HEK293 (cell line): ENCODE data around the gene HYAL3.

Source experiments
- IKZF3 ChIP-seq: fragments of 450-650 bp; IDR thresholded peaks from 2 replicates; pipeline ENCODE4 v1.5.0; 2018; ENCODE audit warnings: missing biosample characterization, mild to moderate bottlenecking, missing genetic modification characterization, moderate library complexity
- INSM2 ChIP-seq: fragments of 450-650 bp; formaldehyde crosslinking; IDR thresholded peaks from 2 replicates; pipeline ENCODE4 v1.5.1; 2016; ENCODE audit warnings: missing biosample characterization, missing genetic modification characterization
- KLF7 ChIP-seq: fragments of 450-650 bp; formaldehyde crosslinking; IDR thresholded peaks from 2 replicates; pipeline ENCODE4 v1.5.1; 2016; ENCODE audit warnings: missing biosample characterization, missing genetic modification characterization, borderline replicate concordance
- KLF8 ChIP-seq: fragments of 450-650 bp; formaldehyde crosslinking; IDR thresholded peaks from 2 replicates; pipeline ENCODE4 v1.5.1; 2016; ENCODE audit warnings: missing biosample characterization, missing genetic modification characterization
- PATZ1 ChIP-seq: fragments of 450-650 bp; formaldehyde crosslinking; IDR thresholded peaks from 2 replicates; pipeline ENCODE4 v1.5.1; 2016; ENCODE audit warnings: missing biosample characterization, missing genetic modification characterization
- PRDM10 ChIP-seq: fragments of 450-650 bp; formaldehyde crosslinking; IDR thresholded peaks from 2 replicates; pipeline ENCODE4 v1.5.1; 2016; ENCODE audit warnings: missing biosample characterization, missing genetic modification characterization
- TCF7L2 ChIP-seq: IDR thresholded peaks from 2 replicates; pipeline ENCODE4 v1.6.1; 2011; ENCODE audit warnings: low read depth, mild to moderate bottlenecking, inconsistent platforms, low read length, moderate library complexity, borderline replicate concordance
- ZBTB1 ChIP-seq: fragments of 450-650 bp; formaldehyde crosslinking; IDR thresholded peaks from 2 replicates; pipeline ENCODE4 v1.5.1; 2016; ENCODE audit warnings: missing biosample characterization, missing genetic modification characterization
- ZBTB20 ChIP-seq: fragments of 450-650 bp; formaldehyde crosslinking; IDR thresholded peaks from 2 replicates; pipeline ENCODE4 v1.5.1; 2016; ENCODE audit warnings: missing biosample characterization, missing genetic modification characterization
- ZBTB26 ChIP-seq: fragments of 450-650 bp; formaldehyde crosslinking; optimal IDR thresholded peaks from 2 replicates; pipeline ENCODE3; 2016; ENCODE audit warnings: missing biosample characterization, mild to moderate bottlenecking, missing genetic modification characterization
- ZEB2 ChIP-seq: fragments of 450-650 bp; formaldehyde crosslinking; IDR thresholded peaks from 2 replicates; pipeline ENCODE4 v1.5.1; 2016; ENCODE audit warnings: missing biosample characterization, missing genetic modification characterization
- ZFHX2 ChIP-seq: fragments of 450-650 bp; formaldehyde crosslinking; conservative IDR thresholded peaks from 2 replicates; pipeline ENCODE4 v1.5.1; 2016; ENCODE audit warnings: missing biosample characterization, missing genetic modification characterization
- ZFP69B ChIP-seq: fragments of 450-650 bp; formaldehyde crosslinking; IDR thresholded peaks from 2 replicates; pipeline ENCODE4 v1.5.1; 2016; ENCODE audit warnings: missing biosample characterization, missing genetic modification characterization
- ZNF10 ChIP-seq: fragments of 450-650 bp; formaldehyde crosslinking; IDR thresholded peaks from 2 replicates; pipeline ENCODE4 v1.5.1; 2017; ENCODE audit warnings: missing biosample characterization, missing genetic modification characterization
- ZNF2 ChIP-seq: fragments of 450-650 bp; formaldehyde crosslinking; IDR thresholded peaks from 2 replicates; pipeline ENCODE4 v1.5.1; 2016; ENCODE audit warnings: missing biosample characterization, missing genetic modification characterization
- ZNF221 ChIP-seq: fragments of 450-650 bp; formaldehyde crosslinking; IDR thresholded peaks from 2 replicates; pipeline ENCODE4 v1.5.1; 2017; ENCODE audit warnings: missing biosample characterization, missing genetic modification characterization, borderline replicate concordance
- ZNF266 ChIP-seq: fragments of 450-650 bp; formaldehyde crosslinking; IDR thresholded peaks from 2 replicates; pipeline ENCODE4 v1.5.1; 2016; ENCODE audit warnings: missing biosample characterization, missing genetic modification characterization, low read depth
- ZNF391 ChIP-seq: fragments of 450-650 bp; formaldehyde crosslinking; IDR thresholded peaks from 2 replicates; pipeline ENCODE4 v1.5.1; 2016; ENCODE audit warnings: low read depth, missing biosample characterization, missing genetic modification characterization, borderline replicate concordance
- ZNF404 ChIP-seq: fragments of 450-650 bp; formaldehyde crosslinking; IDR thresholded peaks from 2 replicates; pipeline ENCODE4 v1.5.1; 2017; ENCODE audit warnings: missing biosample characterization, missing genetic modification characterization
- ZNF416 ChIP-seq: fragments of 450-650 bp; formaldehyde crosslinking; IDR thresholded peaks from 2 replicates; pipeline ENCODE4 v1.5.1; 2016; ENCODE audit warnings: missing biosample characterization, missing genetic modification characterization
- ZNF501 ChIP-seq: fragments of 450-650 bp; formaldehyde crosslinking; IDR thresholded peaks from 2 replicates; pipeline ENCODE4 v1.5.1; 2016; ENCODE audit warnings: missing biosample characterization, missing genetic modification characterization
- ZNF521 ChIP-seq: fragments of 450-650 bp; formaldehyde crosslinking; IDR thresholded peaks from 2 replicates; pipeline ENCODE4 v1.5.1; 2017; ENCODE audit warnings: missing biosample characterization, mild to moderate bottlenecking, missing genetic modification characterization
- ZNF549 ChIP-seq: fragments of 450-650 bp; IDR thresholded peaks from 2 replicates; pipeline ENCODE4 v1.5.1; 2018; ENCODE audit warnings: missing biosample characterization, missing genetic modification characterization, mild to moderate bottlenecking, inconsistent platforms, moderate library complexity
- ZNF560 ChIP-seq: fragments of 450-650 bp; formaldehyde crosslinking; IDR thresholded peaks from 2 replicates; pipeline ENCODE4 v1.5.1; 2017; ENCODE audit warnings: missing biosample characterization, missing genetic modification characterization, borderline replicate concordance
- ZNF654 ChIP-seq: fragments of 450-650 bp; formaldehyde crosslinking; IDR thresholded peaks from 2 replicates; pipeline ENCODE4 v1.5.1; 2016; ENCODE audit warnings: low read depth, missing biosample characterization, missing genetic modification characterization
- ZNF692 ChIP-seq: fragments of 450-650 bp; formaldehyde crosslinking; IDR thresholded peaks from 2 replicates; pipeline ENCODE4 v1.5.1; 2016; ENCODE audit warnings: missing biosample characterization, missing genetic modification characterization
- ZNF776 ChIP-seq: fragments of 450-650 bp; formaldehyde crosslinking; IDR thresholded peaks from 2 replicates; pipeline ENCODE4 v1.5.0; 2017; ENCODE audit warnings: missing biosample characterization, missing genetic modification characterization, borderline replicate concordance
- ZNF785 ChIP-seq: fragments of 450-650 bp; formaldehyde crosslinking; IDR thresholded peaks from 2 replicates; pipeline ENCODE4 v1.5.1; 2016; ENCODE audit warnings: missing biosample characterization, missing genetic modification characterization
- ZNF837 ChIP-seq: fragments of 450-650 bp; formaldehyde crosslinking; IDR thresholded peaks from 2 replicates; pipeline ENCODE4 v1.5.1; 2016; ENCODE audit warnings: missing biosample characterization, missing genetic modification characterization
- ZSCAN16 ChIP-seq: fragments of 450-650 bp; formaldehyde crosslinking; IDR thresholded peaks from 2 replicates; pipeline ENCODE4 v1.5.1; 2016; ENCODE audit warnings: missing biosample characterization, missing genetic modification characterization

HYAL3 gene

GRCh38 chr3:50337175-50337861, 38.1 kb upstream of the HYAL3 start (continued):
- TF ChIP-seq PATZ1 (tag by site-specific recombination) (peak; percentile 95), ZNF776 (tag by site-specific recombination) (no peak), ZBTB1 (tag by site-specific recombination) (0 out of 2 replicates have a peak, but pooled peaks have one; percentile 43), ZNF221 (tag by site-specific recombination) (no peak), ZNF404 (no peak), IKZF3 (tag by site-specific recombination) (no peak; the same call in 1 of the 2 replicates), ZNF654 (tag by site-specific recombination) (no peak), TCF7L2 (no peak), ZNF501 (peak; percentile 70), ZBTB26 (tag by site-specific recombination) (peak; percentile 100), ZEB2 (tag by site-specific recombination) (peak; percentile 80), ZFHX2 (tag by site-specific recombination) (peak; percentile 91), ZNF2 (tag by site-specific recombination) (peak; percentile 70; the same call in 1 of the 2 replicates), PRDM10 (tag by site-specific recombination) (peak; percentile 19; the same call in 1 of the 2 replicates), ZNF785 (tag by site-specific recombination) (0 out of 2 replicates have a peak, but pooled peaks have one; percentile 44), ZNF837 (no peak), ZNF560 (no peak), INSM2 (tag by site-specific recombination) (peak; percentile 29; the same call in 1 of the 2 replicates), ZFP69B (tag by site-specific recombination) (no peak; the same call in 1 of the 2 replicates), KLF8 (tag by site-specific recombination) (peak; percentile 58; the same call in 1 of the 2 replicates), KLF7 (0 out of 2 replicates have a peak, but pooled peaks have one; percentile 21), ZNF692 (peak; percentile 59), ZNF266 (tag by site-specific recombination) (no peak), ZNF391 (tag by site-specific recombination) (no peak), ZBTB20 (tag by site-specific recombination) (no peak; the same call in 1 of the 2 replicates), ZNF549 (no peak), ZNF521 (tag by site-specific recombination) (no peak), ZNF416 (no peak), ZSCAN16 (tag by site-specific recombination) (no peak), ZNF10 (tag by site-specific recombination) (no peak)
